Measurements from ENCODE around the gene MARCO. TPM values are rescaled to one million over a fixed set of nuclear protein-coding genes. Genes with fewer than 3 reads are reported as not detected.

Gene MARCO
- total RNA-seq, 1 experiment from 2014 or later, result not detected

DNA sequence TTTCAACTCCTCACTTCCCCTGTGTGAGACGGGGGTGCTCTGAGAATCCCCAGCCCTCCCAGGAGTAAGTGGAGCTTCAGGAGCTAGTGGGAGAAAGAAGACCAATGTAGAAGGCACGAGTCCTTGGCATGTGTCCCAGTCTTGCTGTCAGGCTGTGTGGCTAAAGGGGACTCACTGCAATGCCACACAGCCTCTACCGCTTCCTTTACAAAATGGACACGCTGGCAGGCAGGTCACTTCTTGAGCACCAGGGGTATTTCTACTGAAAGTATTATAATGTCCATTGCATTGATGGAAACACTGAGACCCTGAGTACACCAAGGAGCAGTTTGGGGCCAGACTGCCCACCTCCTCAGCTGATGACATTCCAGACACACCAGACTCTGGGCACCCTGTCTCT is 35.8 kb upstream of the MARCO start:
- Histone ChIP-seq H3F3A (ENCODE audit: insufficient read depth, low read depth) (no peaks in the 10 kb centered on the region), H3K27ac (no peak overlapping the region), H2AFZ (no peak overlapping the region), H3K79me2 (ENCODE audit: low read depth) (no peaks in the 10 kb centered on the region), H3K9me3 (ENCODE audit: insufficient read depth, low read depth) (no peaks in the 10 kb centered on the region), H3K4me3 (no peak overlapping the region), H3K9me2 (ENCODE audit: insufficient read depth) (no peaks in the 10 kb centered on the region), H3K36me3 (ENCODE audit: low read depth) (no peaks in the 10 kb centered on the region), H4K20me1 (ENCODE audit: insufficient read depth) (no peaks in the 10 kb centered on the region), H3K4me1 (replicated peaks; ENCODE audit: insufficient read depth) (peaks cover 7% of the 10 kb centered on the region), H3K4me2 (no peak overlapping the region), H3K27me3 (ENCODE audit: insufficient read depth, low read depth) (no peaks in the 10 kb centered on the region)
- no peak for TF ChIP-seq EZH2 (IDR thresholded peaks at IDR 0.05; ENCODE audit: low read depth)
- no peak for TF ChIP-seq CTCF (conservative IDR thresholded peaks at IDR 0.05)
- no peak for DNase-seq
- intact Hi-C loops (cut with micrococcal nuclease; ENCODE audit: unreplicated experiment), result no loop called here
- no TSS peak for BruUV-seq (replicated peaks)
- ChIA-PET POLR2A (ENCODE audit: unreplicated experiment) (no interaction called here), CTCF (interaction anchor here (0.6 kb wide), 1 partner anchor 422 kb away, joined by 3 read pairs; no protein-coding TSS in a partner anchor)

- no peak for TF ChIP-seq EZH2 (IDR thresholded peaks at IDR 0.05; ENCODE audit: low read depth)
- no peak for TF ChIP-seq CTCF (conservative IDR thresholded peaks at IDR 0.05)
- H3K4me1 ChIP-seq (replicated peaks; ENCODE audit: insufficient read depth), result peaks cover 11% of the 10 kb centered on the region
- no TSS peak for BruUV-seq (replicated peaks)
- no peaks in the 10 kb centered on the region for H3K27me3 ChIP-seq (ENCODE audit: insufficient read depth, low read depth)
- peaks cover 11% of the 10 kb centered on the region for H3F3A ChIP-seq (ENCODE audit: insufficient read depth, low read depth)
- ChIA-PET CTCF (no interaction called here), POLR2A (ENCODE audit: unreplicated experiment) (no interaction called here)
- no peaks in the 10 kb centered on the region for H3K79me2 ChIP-seq (ENCODE audit: low read depth)
- no peaks in the 10 kb centered on the region for H4K20me1 ChIP-seq (ENCODE audit: insufficient read depth)
- DNase-seq, result no peak
- intact Hi-C loops (cut with micrococcal nuclease; ENCODE audit: unreplicated experiment), result no loop called here
- no peak overlapping the region for H2AFZ ChIP-seq
- H3K36me3 ChIP-seq (ENCODE audit: low read depth), result no peaks in the 10 kb centered on the region
- no peaks in the 10 kb centered on the region; the same call in none of the 2 replicates for H3K9me3 ChIP-seq (ENCODE audit: insufficient read depth, low read depth)
- no peak overlapping the region for H3K4me2 ChIP-seq
- H3K9me2 ChIP-seq (ENCODE audit: insufficient read depth), result no peaks in the 10 kb centered on the region
- H3K4me3 ChIP-seq, result no peak overlapping the region
- H3K27ac ChIP-seq, result no peak overlapping the region
These were observed 34.2 kb upstream of the MARCO start for GRCh38 chr2:118907759-118908158.

DNA sequence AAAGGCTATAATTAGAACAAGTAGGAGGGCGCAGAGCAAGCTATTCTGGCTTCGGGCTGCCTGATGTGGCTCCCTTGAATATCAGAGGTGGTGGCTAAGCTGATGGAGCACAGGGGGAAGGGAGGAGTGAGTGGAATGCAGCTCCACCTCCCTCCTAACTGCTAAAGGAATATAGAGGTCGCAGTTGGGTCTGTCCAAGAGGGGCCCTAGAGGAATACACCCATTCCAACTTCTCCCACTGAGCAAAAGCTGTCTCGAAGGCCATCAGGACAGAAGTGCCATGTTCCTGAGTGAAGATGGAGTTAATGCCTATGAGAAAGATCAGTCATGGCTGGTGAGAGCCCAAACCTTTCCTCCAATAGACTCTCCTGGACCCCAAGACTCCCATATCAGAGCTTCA is 32.8 kb upstream of the MARCO start:
- BruUV-seq (replicated peaks), result no TSS peak
- H4K20me1 ChIP-seq (ENCODE audit: insufficient read depth), result no peaks in the 10 kb centered on the region
- H3F3A ChIP-seq (ENCODE audit: insufficient read depth, low read depth), result peaks cover 21% of the 10 kb centered on the region
- no peak overlapping the region for H2AFZ ChIP-seq
- no peak for DNase-seq
- ChIA-PET POLR2A (ENCODE audit: unreplicated experiment) (no interaction called here), CTCF (no interaction called here)
- H3K36me3 ChIP-seq (ENCODE audit: low read depth), result no peaks in the 10 kb centered on the region
- H3K4me3 ChIP-seq, result no peak overlapping the region
- H3K9me2 ChIP-seq (ENCODE audit: insufficient read depth), result no peaks in the 10 kb centered on the region
- intact Hi-C loops (cut with micrococcal nuclease; ENCODE audit: unreplicated experiment), result no loop called here
- TF ChIP-seq CTCF (conservative IDR thresholded peaks at IDR 0.05), result no peak
- TF ChIP-seq EZH2 (IDR thresholded peaks at IDR 0.05; ENCODE audit: low read depth), result no peak
- no peaks in the 10 kb centered on the region for H3K27me3 ChIP-seq (ENCODE audit: insufficient read depth, low read depth)
- H3K79me2 ChIP-seq (ENCODE audit: low read depth), result no peaks in the 10 kb centered on the region
- H3K27ac ChIP-seq, result no peak overlapping the region
- H3K4me2 ChIP-seq, result no peak overlapping the region
- no peaks in the 10 kb centered on the region; the same call in none of the 2 replicates for H3K9me3 ChIP-seq (ENCODE audit: insufficient read depth, low read depth)
- H3K4me1 ChIP-seq (replicated peaks; ENCODE audit: insufficient read depth), result peaks cover 23% of the 10 kb centered on the region

All from PC-9 (cell line).